WI38 (cell line): Measurements from ENCODE around the gene ZBTB20.

Experiments used
- H3K4me3 ChIP-seq: 2 replicates; pipeline ENCODE4 v1.5.1; 2011; ENCODE audit warnings: low read depth, mild to moderate bottlenecking, control low read depth, low read length
- TF ChIP-seq, protein P1 (sequence below): IDR thresholded peaks from 2 replicates; pipeline ENCODE4 v1.5.1; 2012; ENCODE audit warnings: low read depth, mild to moderate bottlenecking, control low read depth, low read length

The ZBTB20 gene

DNA sequence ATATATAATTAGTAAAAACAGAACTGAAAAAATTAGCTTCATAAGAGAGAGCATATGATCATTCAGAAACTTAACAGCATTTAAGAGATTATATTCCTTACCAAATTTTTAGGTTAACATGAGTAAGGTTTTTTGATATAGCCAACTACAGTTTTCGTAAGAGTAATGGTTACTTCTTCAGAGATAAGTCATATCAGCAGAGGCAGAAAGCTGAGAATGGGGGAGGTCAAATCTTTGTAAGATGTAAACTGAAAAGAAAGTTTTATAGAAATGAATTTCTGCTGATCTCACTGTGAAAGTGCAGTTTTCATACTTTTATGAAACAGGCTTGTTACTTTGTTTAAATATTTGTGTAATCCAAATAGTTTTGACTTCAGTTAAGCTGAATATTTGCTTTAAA is 193.3 kb downstream of the ZBTB20 start:
- TF ChIP-seq, protein P1, sequence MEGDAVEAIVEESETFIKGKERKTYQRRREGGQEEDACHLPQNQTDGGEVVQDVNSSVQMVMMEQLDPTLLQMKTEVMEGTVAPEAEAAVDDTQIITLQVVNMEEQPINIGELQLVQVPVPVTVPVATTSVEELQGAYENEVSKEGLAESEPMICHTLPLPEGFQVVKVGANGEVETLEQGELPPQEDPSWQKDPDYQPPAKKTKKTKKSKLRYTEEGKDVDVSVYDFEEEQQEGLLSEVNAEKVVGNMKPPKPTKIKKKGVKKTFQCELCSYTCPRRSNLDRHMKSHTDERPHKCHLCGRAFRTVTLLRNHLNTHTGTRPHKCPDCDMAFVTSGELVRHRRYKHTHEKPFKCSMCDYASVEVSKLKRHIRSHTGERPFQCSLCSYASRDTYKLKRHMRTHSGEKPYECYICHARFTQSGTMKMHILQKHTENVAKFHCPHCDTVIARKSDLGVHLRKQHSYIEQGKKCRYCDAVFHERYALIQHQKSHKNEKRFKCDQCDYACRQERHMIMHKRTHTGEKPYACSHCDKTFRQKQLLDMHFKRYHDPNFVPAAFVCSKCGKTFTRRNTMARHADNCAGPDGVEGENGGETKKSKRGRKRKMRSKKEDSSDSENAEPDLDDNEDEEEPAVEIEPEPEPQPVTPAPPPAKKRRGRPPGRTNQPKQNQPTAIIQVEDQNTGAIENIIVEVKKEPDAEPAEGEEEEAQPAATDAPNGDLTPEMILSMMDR: no peak
- H3K4me3 ChIP-seq: no peak overlapping the region

DNA sequence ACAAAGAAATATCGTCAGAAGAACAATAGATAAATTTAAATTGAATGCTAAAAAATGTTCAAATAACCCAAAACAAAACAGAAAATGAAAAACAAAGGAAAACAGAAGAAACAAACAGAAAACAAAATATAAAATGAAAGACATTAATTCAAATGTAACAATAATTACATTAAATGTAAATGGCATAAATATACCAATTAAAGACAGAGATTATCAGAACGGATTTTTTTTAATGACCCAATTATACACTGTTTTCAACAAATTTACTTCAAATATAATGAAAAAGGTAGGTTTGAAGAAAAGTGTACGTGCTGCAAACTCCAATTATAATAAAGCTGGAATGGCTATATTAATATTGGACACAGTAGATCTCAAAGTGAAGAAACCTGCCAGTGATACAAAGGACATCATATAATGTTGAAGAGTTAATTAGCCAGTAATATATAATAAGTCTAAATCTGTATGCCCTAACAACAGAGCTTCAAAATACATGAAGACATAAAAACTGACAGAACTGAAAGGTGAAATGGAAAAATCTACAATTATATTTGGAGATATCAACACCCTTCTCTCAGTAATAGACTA is 193.8 kb downstream of the ZBTB20 start:
- no peak overlapping the region for H3K4me3 ChIP-seq
- TF ChIP-seq, protein P1: no peak

DNA sequence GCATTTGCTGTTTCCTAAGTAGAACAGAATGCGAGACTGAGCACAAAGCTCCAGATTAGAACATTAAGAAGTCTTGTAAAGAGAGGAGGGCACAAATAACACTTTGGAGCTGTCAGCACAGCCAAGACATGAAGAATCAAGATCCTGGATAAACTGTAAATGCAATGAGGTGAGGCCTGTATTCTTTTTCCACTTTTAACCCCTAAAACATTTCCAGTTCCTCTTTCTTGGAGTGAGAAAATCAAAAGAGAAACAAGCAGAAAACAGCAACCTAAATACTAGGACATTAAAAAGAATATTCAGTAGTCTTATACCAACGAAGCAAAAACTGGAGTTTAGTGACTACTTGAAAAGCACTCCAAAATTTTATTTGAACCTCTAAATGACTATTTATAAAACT is 204.3 kb downstream of the ZBTB20 start:
- TF ChIP-seq, protein P1: no peak
- no peak overlapping the region for H3K4me3 ChIP-seq

DNA sequence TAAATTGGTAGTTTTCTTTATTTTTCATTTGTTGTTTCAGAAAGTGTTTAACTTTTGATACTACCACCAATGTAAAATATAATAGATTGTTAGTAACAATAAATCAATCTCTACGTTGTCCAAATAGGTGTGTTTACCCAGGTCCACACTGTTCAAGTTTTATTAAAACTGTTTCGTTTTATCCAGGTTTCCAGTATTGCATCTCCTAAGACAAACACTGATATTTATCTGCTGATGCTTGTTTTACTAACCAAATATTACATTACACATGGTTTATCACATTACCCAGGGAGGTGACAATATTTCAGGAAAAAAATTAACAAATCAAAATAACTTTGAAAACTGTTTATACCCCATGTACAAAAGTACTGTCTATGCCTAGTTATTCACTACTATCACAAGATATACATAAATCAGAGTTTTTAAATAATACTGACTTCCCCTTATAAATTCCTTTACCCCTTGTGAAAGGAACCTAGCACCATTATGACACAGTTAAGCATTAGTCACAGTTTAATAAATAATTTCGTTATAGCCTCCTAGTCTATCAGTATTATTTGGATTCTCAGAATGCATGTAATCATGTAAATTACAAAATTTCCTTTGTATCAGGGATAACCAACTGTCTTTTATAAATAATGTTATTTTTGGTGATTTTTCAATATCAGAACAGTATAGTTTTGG is 205.3 kb downstream of the ZBTB20 start:
- no peak overlapping the region for H3K4me3 ChIP-seq

DNA sequence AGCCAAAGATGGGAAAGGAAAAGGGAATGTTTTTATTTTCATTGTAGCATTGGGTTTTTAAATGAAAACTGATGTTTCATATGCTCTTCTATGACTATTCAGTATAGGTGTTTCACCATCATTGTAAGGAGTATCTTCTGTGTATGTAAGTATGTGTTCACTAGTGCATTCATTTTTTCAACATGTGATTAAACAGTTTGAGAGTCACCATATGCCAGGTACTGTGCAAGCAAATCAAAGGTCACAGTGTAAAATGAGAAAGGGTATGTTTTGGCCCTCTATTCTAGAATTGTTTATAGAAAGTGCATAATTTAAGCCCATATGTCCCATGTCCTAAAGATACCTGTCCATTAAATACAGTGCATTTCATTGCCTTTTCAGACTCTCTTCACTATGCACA is 207.2 kb downstream of the ZBTB20 start:
- H3K4me3 ChIP-seq: no peak overlapping the region
- TF ChIP-seq, protein P1: no peak

More for the DNA sequence above, 205.3 kb downstream of the ZBTB20 start:
- TF ChIP-seq, protein P1: no peak

DNA sequence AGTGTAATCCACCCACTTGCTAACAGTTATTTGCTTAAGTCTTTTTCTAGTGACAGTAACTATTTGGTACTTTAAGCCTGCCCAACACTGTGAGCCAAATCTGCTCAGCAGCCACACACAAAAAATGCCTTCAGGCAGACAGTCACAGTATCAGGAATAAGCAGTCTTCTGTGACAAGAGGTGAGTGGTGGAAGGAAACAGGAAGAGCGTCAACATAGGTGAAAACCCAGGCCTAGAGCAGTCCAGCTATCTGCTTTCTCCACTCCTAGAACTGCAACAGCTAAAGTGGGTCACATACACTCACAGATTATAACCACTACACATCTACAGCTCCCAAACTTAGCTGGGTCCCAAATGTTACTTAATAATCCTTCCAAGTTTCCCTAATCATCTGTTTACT is 213.7 kb downstream of the ZBTB20 start:
- no peak overlapping the region for H3K4me3 ChIP-seq
- TF ChIP-seq, protein P1: no peak

DNA sequence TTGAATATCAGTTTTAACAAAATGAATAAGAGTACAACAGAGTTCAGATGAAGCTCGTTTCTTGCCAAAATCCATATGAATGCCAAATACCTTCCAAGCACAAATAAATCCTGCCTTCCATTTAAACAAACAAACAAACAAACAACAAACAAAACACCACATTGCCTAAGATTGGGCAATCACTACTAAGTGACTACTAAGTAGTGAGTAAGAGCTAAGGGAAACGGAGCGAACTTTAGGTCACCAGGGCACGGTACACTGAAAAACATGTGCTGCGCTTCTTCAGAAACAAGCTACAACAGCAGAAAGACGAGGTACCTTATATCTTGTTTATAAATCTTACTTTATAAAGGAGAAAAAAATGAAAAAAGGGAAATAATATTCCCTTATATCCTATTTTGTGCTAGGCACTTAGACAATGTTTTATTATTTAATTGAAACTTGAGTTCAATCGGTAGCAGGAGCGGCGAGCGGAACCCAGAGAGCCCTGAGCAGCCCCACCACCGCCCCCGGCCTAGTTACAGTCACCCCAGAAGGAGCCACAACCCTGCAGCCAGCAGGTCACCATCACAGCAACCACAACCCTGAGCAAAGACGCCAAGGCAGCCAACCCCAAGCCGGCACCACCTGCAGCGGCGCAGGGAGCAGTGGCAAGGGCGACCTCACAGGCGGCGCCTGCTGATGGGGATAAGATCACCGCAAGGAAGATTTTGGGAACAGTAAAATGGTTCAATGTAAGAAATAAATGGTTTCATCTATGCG is 216.9 kb downstream of the ZBTB20 start:
- H3K4me3 ChIP-seq: no peak overlapping the region
- TF ChIP-seq, protein P1: no peak
